K562 (cell line): ENCODE measurements around the gene CD47. TPM values are rescaled to one million over a fixed set of nuclear protein-coding genes. Genes with fewer than 3 reads are reported as not detected.

Source experiments
- ATAC-seq: fragments of 200-7000 bp; cut with Tn5 transposase; 3 replicates; pipeline ENCODE4 v1.9.1; 2020; ENCODE audit warnings: moderate library complexity
- BruUV-seq: library from RNA; stranded (reverse); fragments of 400-500 nt; replicated peaks from 2 replicates; lab custom pipeline; 2021; lab: Mats Ljungman, UMichigan
- CTCF ChIA-PET: fragments of 300-600 bp; formaldehyde crosslinking; extraction: SDS; loops from one replicate; lab custom pipeline; 2021; ENCODE audit warnings: low intra/inter-chr PET ratio; lab: Yijun Ruan, JAX
- POLR2A ChIA-PET: fragments of 300-600, 350-650 bp; sonication (Branson Sonifier 250); formaldehyde crosslinking; extraction: SDS; loops from one replicate; lab custom pipeline; 2021; ENCODE audit warnings: antibody characterized with exemption, inconsistent platforms; lab: Yijun Ruan, JAX
- DNase-seq, 4 experiments: peaks; one replicate each; pipeline versions ENCODE4 v3.0.0 to v3.0.0-alpha.2; 2011 to 2018; ENCODE audit warnings: low spot score in 3 of 4, mixed read lengths in 3 of 4; ENCODE audit errors: extremely low read depth in 1 of 4
- FAIRE-seq: peaks from 2 replicates; lab custom pipeline; 2011; peaks lifted over from hg19 to GRCh38; lab: Jason Lieb, UNC
- H2AFZ ChIP-seq: 2 replicates; pipeline ENCODE4 v1.6.0; 2011; ENCODE audit warnings: low read depth, low read length, control low read depth, inconsistent platforms
- H3K27ac ChIP-seq: fragments of 200-600 bp; 3 replicates; pipeline ENCODE4 v1.8.0; 2011; ENCODE audit warnings: low read depth, mild to moderate bottlenecking, control low read depth, inconsistent platforms, low read length, moderate library complexity, mixed read lengths; ENCODE audit errors: extremely low read depth
- H3K27me3 ChIP-seq, 2 experiments: fragments of 300-600 bp in 1 of 2; 2 replicates in 1 of 2; 3 replicates in 1 of 2; pipeline versions ENCODE4 v1.6.0 to v1.8.0; 2011; ENCODE audit warnings: inconsistent platforms in 2 of 2, low read length in 2 of 2, mild to moderate bottlenecking in 1 of 2, mixed read lengths in 1 of 2, moderate library complexity in 1 of 2; ENCODE audit not compliant: control insufficient read depth in 2 of 2, insufficient read depth in 2 of 2
- H3K36me3 ChIP-seq: fragments of 300-600 bp; 3 replicates; pipeline ENCODE4 v1.8.0; 2011; ENCODE audit warnings: mild to moderate bottlenecking, low read length, inconsistent platforms; ENCODE audit not compliant: control insufficient read depth, insufficient read depth
- H3K4me1 ChIP-seq, 2 experiments: fragments of 200-600 bp in 1 of 2; replicated peaks in 1 of 2; 2 replicates in 1 of 2; 3 replicates in 1 of 2; pipeline versions ENCODE4 v1.5.1 to v1.8.0; 2011; ENCODE audit warnings: inconsistent platforms in 2 of 2, low read length in 2 of 2, mild to moderate bottlenecking in 1 of 2, mixed read lengths in 1 of 2, moderate library complexity in 1 of 2; ENCODE audit not compliant: control insufficient read depth in 2 of 2, insufficient read depth in 2 of 2
- H3K4me2 ChIP-seq: 2 replicates; pipeline ENCODE4 v1.6.1; 2011; ENCODE audit warnings: low read length, control low read depth, inconsistent platforms, mixed read lengths; ENCODE audit not compliant: insufficient read depth
- H3K4me3 ChIP-seq: fragments of 200-600 bp; sonication (generic), shearing (Covaris generic); 2 replicates; pipeline ENCODE4 v1.5.1; 2016; ENCODE audit warnings: control low read depth, inconsistent platforms
- H3K79me2 ChIP-seq: fragments of 200-600 bp; 3 replicates; pipeline ENCODE4 v1.8.0; 2011; ENCODE audit warnings: low read length, inconsistent platforms; ENCODE audit not compliant: control insufficient read depth, insufficient read depth
- H3K9ac ChIP-seq, 2 experiments: 2 replicates each; pipeline versions ENCODE4 v1.6.0 to v1.6.1; 2011; ENCODE audit warnings: low read depth in 2 of 2, low read length in 2 of 2, control low read depth in 1 of 2, inconsistent platforms in 1 of 2, mild to moderate bottlenecking in 1 of 2, mixed read lengths in 1 of 2; ENCODE audit not compliant: insufficient read depth in 1 of 2
- H3K9me1 ChIP-seq: one replicate; pipeline ENCODE4 v1.6.0; 2011; ENCODE audit warnings: inconsistent platforms, mild to moderate bottlenecking, low read length, moderate library complexity; ENCODE audit not compliant: control insufficient read depth, insufficient read depth
- H3K9me3 ChIP-seq: replicated peaks from 2 replicates; pipeline ENCODE4 v1.5.1; 2011; ENCODE audit warnings: low read depth, low read length, inconsistent platforms; ENCODE audit not compliant: control insufficient read depth, insufficient read depth
- H4K20me1 ChIP-seq: replicated peaks from 2 replicates; pipeline ENCODE4 v1.6.1; 2011; ENCODE audit warnings: low read length, inconsistent platforms, mixed read lengths; ENCODE audit not compliant: control insufficient read depth, insufficient read depth
- C11orf30 ChIP-seq: fragments of 450-650 bp; IDR thresholded peaks from 2 replicates; pipeline ENCODE4 v1.6.1; 2016; ENCODE audit warnings: low read depth, mild to moderate bottlenecking
- MAFG ChIP-seq: fragments of 450-650 bp; conservative IDR thresholded peaks from 2 replicates; pipeline ENCODE4 v1.6.1; 2016; ENCODE audit warnings: missing genetic modification characterization, missing compliant biosample characterization
- MEIS2 ChIP-seq: fragments of 450-650 bp; IDR thresholded peaks from 2 replicates; pipeline ENCODE4 v1.6.1; 2014; ENCODE audit warnings: mild to moderate bottlenecking; ENCODE audit not compliant: partially characterized antibody
- NFE2 ChIP-seq: IDR thresholded peaks from 2 replicates; pipeline ENCODE4 v1.6.1; 2014; ENCODE audit warnings: antibody characterized with exemption, low read depth
- PCBP2 ChIP-seq: fragments of 200-400 bp; formaldehyde crosslinking; IDR thresholded peaks from 2 replicates; pipeline ENCODE4 v1.6.1; 2018; ENCODE audit warnings: low read length, low read depth, mild to moderate bottlenecking, moderate library complexity; ENCODE audit not compliant: poor library complexity, severe bottlenecking
- TFAM ChIP-seq: fragments of 250-450 bp; sonication (Bioruptor Pico); conservative IDR thresholded peaks from 2 replicates; pipeline ENCODE4 v1.5.0; 2021; ENCODE audit warnings: mild to moderate bottlenecking, moderate library complexity
- ZNF316 ChIP-seq: fragments of 450-650 bp; IDR thresholded peaks from 2 replicates; pipeline ENCODE4 v1.6.1; 2016
- WGBS: fragments of 100-300 bp; shearing (Covaris generic); methylation state at CpG from one replicate; pipeline ENCODE4 v1.1.6; 2016; ENCODE audit warnings: low coverage, mixed read lengths; ENCODE audit not compliant: insufficient coverage; ENCODE audit errors: missing lambda C conversion rate; 5-methylcytosine and 5-hydroxymethylcytosine counted together
- in situ Hi-C: fragments of 300-500 bp; cut with MboI; formaldehyde crosslinking; loops from 4 replicates; pipeline ENCODE4 v1.15.0; 2018; ENCODE audit warnings: inconsistent platforms, mixed read lengths
- intact Hi-C: fragments of 100-400 bp; cut with micrococcal nuclease; formaldehyde crosslinking; loops from 2 replicates; pipeline ENCODE4 v1.14.2; 2022
- polyA plus RNA-seq, 8 experiments: library from polyadenylated mRNA; depleted of rRNA in 4 of 8; stranded (reverse) in 5 of 8; unstranded in 3 of 8; fragments of >200 nt; fragmentation: Nextera tagmentation in 2 of 8; fragmentation: Illumina TruSeq in 1 of 8; extraction: Ambion mirVana in 2 of 8; extraction: Trizol in 1 of 8; gene quantifications; 2 replicates each; pipeline versions ENCODE4 v1.2.1 to v1.2.3, GENCODE V29; 2011 to 2014; ENCODE audit warnings: inconsistent platforms in 1 of 8, missing spikeins in 1 of 8
- total RNA-seq, 7 experiments: library from RNA; depleted of rRNA in 6 of 7; stranded (reverse); fragments of >200 nt in 6 of 7; fragmentation: Illumina TruSeq in 2 of 7; extraction: Trizol in 2 of 7; gene quantifications; 2 replicates each; pipeline versions ENCODE4 v1.2.1 to v1.2.3, GENCODE V29; 2011 to 2021; ENCODE audit warnings: low replicate concordance in 1 of 7
- TF ChIP-seq, protein P1 (sequence below): sonication (generic); IDR thresholded peaks from 2 replicates; pipeline ENCODE4 v1.6.1; 2016
- TF ChIP-seq, protein P2 (sequence below), 2 experiments: IDR thresholded peaks in 1 of 2; conservative IDR thresholded peaks in 1 of 2; 2 replicates each; pipeline ENCODE4 v1.6.1; 2016; ENCODE audit warnings: low read depth in 2 of 2, mild to moderate bottlenecking in 1 of 2, missing compliant biosample characterization in 1 of 2, missing genetic modification characterization in 1 of 2, moderate library complexity in 1 of 2
- TF ChIP-seq, protein P3 (sequence below): IDR thresholded peaks from 2 replicates; pipeline ENCODE4 v1.6.1; 2014; ENCODE audit warnings: antibody characterized with exemption
- TF ChIP-seq, protein P4 (sequence below): fragments of 450-650 bp; IDR thresholded peaks from 2 replicates; pipeline ENCODE4 v1.6.1; 2016

Gene CD47
- total and polyA plus RNA-seq, 9 of the 15 experiments (the other 6 are each of a cell fraction or from before 2014, with no cell fraction given) = 10.2 to 62.6 (median 36.3) TPM

DNA sequence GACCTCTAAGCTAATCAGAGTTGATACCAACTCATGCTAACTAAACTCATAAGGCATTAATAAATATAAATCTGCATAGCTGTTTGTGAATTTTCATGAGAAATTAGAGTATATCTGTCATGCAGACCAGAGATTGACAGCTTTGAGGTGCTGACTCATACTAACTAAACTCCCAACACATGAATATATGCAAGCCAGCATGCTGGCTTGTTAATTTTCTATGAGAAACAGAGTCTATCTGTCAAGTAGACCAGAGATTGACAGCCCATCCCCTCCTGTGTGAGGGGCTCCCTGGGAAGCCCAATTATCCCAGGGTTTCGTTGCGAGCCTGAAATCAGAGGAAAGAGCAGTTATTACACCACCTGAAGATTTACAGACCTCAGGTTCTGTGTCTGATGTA lies 69.3 kb downstream of the CD47 start:
- BruUV-seq = no TSS peak
- Histone ChIP-seq H3K27me3 (peaks cover 0 to 7% of the 10 kb centered on the region in 2 experiments; a peak in 3 of 5 replicates), H2AFZ (no peak overlapping the region), H4K20me1 (no peaks in the 10 kb centered on the region), H3K4me1 (no peaks in the 10 kb centered on the region; a peak in 1 of 5 replicates), H3K79me2 (no peaks in the 10 kb centered on the region), H3K4me3 (no peak overlapping the region), H3K36me3 (no peaks in the 10 kb centered on the region), H3K4me2 (no peak overlapping the region), H3K27ac (no peak overlapping the region), H3K9me1 (no peaks in the 10 kb centered on the region), H3K9me3 (no peaks in the 10 kb centered on the region), H3K9ac (no peak overlapping the region)
- DNase-seq (peak in 1 of 4 experiments; percentile 3), ATAC-seq (no peak), FAIRE-seq (no peak)
- TF ChIP-seq NFE2 (peak; percentile 44; the same call in 1 of the 2 replicates), MEIS2 (peak; percentile 51), MAFG (tag) (peak; percentile 26; the same call in 1 of the 2 replicates), TFAM (CRISPR knock-in tag) (no peak), ZNF316 (peak; percentile 37; the same call in 1 of the 2 replicates), PCBP2 (no peak), C11orf30 (peak; percentile 36; the same call in 1 of the 2 replicates)
- TF ChIP-seq, protein P1, sequence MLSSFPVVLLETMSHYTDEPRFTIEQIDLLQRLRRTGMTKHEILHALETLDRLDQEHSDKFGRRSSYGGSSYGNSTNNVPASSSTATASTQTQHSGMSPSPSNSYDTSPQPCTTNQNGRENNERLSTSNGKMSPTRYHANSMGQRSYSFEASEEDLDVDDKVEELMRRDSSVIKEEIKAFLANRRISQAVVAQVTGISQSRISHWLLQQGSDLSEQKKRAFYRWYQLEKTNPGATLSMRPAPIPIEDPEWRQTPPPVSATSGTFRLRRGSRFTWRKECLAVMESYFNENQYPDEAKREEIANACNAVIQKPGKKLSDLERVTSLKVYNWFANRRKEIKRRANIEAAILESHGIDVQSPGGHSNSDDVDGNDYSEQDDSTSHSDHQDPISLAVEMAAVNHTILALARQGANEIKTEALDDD = no peak
- TF ChIP-seq, protein P2, sequence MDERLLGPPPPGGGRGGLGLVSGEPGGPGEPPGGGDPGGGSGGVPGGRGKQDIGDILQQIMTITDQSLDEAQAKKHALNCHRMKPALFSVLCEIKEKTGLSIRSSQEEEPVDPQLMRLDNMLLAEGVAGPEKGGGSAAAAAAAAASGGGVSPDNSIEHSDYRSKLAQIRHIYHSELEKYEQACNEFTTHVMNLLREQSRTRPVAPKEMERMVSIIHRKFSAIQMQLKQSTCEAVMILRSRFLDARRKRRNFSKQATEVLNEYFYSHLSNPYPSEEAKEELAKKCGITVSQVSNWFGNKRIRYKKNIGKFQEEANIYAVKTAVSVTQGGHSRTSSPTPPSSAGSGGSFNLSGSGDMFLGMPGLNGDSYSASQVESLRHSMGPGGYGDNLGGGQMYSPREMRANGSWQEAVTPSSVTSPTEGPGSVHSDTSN (CRISPR knock-in tag; IDR thresholded peaks at IDR 0.05; ENCODE audit: low read depth) = no peak
- TF ChIP-seq, protein P2 (tag; conservative IDR thresholded peaks at IDR 0.05; ENCODE audit: low read depth) = peak; percentile 57
- TF ChIP-seq, protein P3, sequence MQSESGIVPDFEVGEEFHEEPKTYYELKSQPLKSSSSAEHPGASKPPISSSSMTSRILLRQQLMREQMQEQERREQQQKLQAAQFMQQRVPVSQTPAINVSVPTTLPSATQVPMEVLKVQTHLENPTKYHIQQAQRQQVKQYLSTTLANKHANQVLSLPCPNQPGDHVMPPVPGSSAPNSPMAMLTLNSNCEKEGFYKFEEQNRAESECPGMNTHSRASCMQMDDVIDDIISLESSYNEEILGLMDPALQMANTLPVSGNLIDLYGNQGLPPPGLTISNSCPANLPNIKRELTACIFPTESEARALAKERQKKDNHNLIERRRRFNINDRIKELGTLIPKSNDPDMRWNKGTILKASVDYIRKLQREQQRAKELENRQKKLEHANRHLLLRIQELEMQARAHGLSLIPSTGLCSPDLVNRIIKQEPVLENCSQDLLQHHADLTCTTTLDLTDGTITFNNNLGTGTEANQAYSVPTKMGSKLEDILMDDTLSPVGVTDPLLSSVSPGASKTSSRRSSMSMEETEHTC = no peak
- TF ChIP-seq, protein P4, sequence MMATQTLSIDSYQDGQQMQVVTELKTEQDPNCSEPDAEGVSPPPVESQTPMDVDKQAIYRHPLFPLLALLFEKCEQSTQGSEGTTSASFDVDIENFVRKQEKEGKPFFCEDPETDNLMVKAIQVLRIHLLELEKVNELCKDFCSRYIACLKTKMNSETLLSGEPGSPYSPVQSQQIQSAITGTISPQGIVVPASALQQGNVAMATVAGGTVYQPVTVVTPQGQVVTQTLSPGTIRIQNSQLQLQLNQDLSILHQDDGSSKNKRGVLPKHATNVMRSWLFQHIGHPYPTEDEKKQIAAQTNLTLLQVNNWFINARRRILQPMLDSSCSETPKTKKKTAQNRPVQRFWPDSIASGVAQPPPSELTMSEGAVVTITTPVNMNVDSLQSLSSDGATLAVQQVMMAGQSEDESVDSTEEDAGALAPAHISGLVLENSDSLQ = peak; percentile 83
- ChIA-PET POLR2A (no interaction called here), CTCF (no interaction called here)
- WGBS = 6% methylated on average over 2 of the region's 2 CpGs
- in situ Hi-C loops (no loop called here), intact Hi-C loops (no loop called here)
